Measurements from ENCODE around the gene SLC1A5.

DNA sequence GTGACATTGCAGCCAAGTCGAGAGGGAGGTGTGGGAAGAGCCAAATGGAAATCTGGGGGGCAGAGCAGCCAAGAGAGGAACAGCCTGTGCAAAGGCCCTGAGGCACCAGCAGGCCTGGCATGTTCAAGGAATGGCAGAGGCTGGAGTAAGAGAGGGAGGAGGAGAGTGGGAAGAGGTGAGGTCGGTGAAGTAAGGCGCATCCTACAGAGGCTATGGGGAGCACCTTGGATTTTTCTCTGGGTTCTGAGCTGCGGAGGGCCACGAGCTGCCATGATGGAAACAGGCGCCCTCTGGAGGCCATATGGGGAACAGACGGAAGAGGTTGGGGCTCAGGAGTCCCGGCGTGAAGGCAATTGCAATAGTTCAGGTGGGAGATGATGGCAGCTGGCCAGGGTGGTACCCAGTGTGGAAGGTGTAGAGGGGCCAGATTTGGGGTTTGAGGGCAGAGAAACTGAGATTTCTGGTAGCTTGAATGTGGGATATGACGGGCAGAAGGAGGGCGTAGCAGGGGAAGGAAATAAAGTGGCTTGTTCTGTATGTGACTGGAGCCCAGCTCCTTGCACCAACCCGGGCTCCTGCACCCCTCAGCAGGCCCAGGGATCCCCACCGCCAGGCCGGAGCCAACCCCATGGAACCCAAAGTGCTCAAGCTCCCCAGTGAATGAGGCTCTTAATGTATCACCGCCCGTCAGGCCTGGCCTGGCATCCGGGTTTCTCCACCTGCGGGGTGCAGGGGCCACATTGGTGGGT is 21.7 kb downstream of the SLC1A5 start:
- TF ChIP-seq, protein P1, sequence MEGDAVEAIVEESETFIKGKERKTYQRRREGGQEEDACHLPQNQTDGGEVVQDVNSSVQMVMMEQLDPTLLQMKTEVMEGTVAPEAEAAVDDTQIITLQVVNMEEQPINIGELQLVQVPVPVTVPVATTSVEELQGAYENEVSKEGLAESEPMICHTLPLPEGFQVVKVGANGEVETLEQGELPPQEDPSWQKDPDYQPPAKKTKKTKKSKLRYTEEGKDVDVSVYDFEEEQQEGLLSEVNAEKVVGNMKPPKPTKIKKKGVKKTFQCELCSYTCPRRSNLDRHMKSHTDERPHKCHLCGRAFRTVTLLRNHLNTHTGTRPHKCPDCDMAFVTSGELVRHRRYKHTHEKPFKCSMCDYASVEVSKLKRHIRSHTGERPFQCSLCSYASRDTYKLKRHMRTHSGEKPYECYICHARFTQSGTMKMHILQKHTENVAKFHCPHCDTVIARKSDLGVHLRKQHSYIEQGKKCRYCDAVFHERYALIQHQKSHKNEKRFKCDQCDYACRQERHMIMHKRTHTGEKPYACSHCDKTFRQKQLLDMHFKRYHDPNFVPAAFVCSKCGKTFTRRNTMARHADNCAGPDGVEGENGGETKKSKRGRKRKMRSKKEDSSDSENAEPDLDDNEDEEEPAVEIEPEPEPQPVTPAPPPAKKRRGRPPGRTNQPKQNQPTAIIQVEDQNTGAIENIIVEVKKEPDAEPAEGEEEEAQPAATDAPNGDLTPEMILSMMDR (conservative IDR thresholded peaks at IDR 0.05): peak; percentile 66
- TF ChIP-seq ZFX (IDR thresholded peaks at IDR 0.05): no peak
